Fibroblast of peridontal ligament (primary cell): ENCODE measurements around the gene SLC8A1.
A peak's percentile ranks its signal among the peaks of the same experiment; 100 is the strongest.
"Not testable (repeated sequence)": the region's sequence is repeated elsewhere in the genome, so short reads cannot be mapped to it uniquely, and the experiment has no call there.

Experiments used
- DNase-seq: peaks from one replicate; pipeline ENCODE4 v3.0.0-alpha.2; 2010; ENCODE audit errors: extremely low read depth

Gene SLC8A1

DNA sequence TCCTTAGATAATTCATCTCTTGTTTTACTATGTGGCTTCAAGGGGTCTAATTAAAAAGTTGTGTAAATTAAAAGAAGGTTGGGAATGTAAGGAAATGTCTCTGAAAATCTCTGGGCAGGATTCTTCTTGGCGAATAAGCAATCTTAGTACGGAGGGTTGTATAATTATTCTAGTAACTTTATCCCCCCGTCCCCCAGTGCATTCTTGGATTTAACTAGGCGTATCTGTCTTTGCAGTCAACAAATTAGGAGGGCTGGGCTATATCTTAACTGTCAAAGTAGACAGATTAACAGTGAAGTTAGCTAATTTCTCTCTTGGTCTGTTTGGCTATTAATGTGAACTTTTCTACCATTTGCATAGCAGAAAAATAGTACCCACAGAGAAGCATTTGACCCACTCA, 343.0 kb downstream of the SLC8A1 start:
- DNase-seq = no peak

GRCh38 chr2:40106061-40106460, 345.8 kb downstream of the SLC8A1 start:
- DNase-seq = no peak

- DNase-seq = peak; percentile 93
These were observed 346.3 kb downstream of the SLC8A1 start for GRCh38 chr2:40105593-40105992.

GRCh38 chr2:40103590-40103989, 348.3 kb downstream of the SLC8A1 start:
- DNase-seq = peak; percentile 93

DNA sequence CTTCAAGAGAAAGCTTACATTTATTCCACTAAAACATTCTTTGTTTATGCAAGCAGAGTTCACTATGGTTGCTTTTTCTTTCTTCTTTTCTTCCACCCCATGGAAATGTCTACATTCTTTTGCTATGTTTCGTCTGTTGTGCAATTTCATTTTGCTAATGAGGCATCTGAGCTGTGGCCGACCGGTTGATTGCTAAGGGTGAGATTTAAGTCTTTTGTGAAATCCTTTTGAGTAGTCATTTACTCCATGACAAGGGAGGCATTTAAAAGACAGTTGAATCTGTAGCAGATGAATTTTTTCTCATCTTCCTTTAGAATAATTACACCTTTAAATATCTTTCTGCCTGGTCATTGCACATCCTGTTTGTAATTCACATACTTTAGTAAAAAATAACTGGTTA, 348.7 kb downstream of the SLC8A1 start:
- DNase-seq = peak; percentile 90

DNA sequence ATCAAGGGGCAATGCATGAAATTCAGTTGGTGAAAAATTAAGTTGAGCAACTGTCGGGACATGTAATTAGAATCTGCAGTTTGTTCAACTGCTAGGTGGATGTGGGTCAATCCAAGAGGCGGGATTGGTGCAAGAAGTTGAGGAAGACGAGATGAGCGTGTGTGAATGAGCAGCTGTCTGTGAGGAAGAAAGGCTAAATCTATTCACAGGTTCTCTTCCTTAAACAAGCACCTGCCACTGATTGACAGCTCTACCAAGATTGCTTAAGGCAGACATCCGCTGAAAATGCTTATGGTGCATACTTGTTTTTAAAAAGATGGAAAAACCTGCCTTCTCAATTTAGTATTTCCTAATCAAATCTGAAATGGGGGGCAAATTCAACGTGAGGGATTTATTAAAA, 349.4 kb downstream of the SLC8A1 start:
- no peak for DNase-seq

DNA sequence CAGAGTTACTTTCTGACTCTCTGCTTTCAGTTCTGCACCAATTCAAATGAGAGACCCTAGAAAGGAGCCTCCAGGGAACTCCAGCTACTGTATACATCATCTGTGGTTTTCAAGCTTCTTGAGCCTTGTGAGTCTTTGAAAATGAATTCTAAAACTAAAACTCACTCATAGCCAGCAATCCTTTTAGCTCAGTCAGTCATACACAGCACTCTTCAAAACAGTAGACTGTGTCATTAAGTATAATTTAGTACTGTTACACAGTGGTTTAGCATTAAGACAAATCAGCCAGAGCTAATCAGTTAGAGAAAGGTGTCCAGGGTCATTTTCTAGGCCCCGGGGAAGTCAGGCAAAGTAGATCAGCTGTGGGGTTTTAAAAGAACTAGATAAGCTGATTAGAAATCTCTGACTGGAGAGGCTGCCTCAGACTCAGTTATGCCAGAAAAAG, 350.7 kb downstream of the SLC8A1 start:
- DNase-seq = peak; percentile 91

DNA sequence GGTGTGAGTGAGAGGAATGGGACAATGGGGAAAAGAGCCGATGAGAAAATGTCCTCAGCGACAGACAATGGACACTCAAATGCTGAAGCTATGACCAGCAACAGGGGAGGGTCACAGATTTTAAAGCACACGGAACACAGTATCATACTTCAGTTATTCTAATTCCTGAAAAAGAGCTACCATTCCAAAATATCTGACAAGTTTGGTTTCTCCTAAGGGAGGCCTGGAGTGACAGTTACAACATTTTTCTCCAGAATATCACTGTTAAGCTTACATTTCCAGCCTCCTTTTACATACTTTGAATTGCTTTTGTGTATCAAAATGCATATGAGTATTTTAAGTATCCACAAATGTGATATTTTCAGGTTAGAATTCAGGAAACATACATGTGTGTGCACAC, 351.2 kb downstream of the SLC8A1 start:
- no peak for DNase-seq

- DNase-seq = peak; percentile 44
These were observed 353.0 kb downstream of the SLC8A1 start for GRCh38 chr2:40098786-40099470.

DNA sequence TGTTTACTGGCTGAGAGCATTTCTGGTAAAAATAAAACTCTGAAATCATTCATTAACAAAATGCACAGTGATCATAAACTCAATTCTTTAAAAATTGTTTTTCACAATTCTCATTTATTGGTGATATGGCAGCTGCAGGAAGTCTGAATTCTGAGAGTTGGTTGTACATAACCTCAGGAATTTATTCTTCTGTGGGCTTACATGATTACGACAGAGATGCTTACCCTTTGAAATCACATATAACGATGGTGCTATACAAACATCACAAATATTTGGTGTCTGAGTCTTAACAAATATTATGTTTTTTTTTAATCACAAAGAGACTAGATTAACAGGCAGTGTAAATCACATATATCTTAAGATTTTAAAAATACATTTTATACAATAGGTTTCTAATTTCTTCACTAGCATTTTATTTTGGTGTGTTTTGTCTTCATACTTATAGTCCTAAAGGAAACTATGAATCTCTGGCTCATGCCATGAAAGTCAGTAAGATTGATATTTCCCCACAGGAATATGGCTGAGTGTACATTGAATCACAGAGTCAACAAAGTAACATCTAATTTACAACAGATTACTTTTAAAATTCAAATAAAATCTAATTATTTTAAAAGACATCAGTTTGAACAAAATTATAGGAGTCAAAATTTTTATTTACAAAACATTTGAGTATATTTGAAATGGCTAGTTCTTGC, 354.1 kb downstream of the SLC8A1 start:
- DNase-seq = peak; percentile 87

DNA sequence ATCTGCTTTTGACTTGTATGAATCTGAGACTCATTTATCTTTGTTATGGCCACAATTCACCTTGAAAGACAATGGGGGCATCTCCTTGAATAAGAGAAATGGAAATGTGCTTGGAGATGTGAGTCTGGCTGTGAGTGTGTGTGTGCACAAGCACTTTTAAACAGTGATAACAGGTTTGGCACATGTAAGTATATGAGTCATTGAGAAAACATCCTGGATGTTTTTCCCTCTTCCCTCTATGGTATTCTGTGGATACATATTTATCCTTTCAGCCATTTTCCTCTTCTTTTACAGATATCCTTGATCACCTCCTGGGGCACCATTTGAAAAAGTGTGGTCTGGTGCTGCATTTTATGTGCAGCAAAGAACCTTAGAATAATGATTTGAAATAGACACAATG, 355.5 kb downstream of the SLC8A1 start:
- DNase-seq = peak; percentile 49

DNA sequence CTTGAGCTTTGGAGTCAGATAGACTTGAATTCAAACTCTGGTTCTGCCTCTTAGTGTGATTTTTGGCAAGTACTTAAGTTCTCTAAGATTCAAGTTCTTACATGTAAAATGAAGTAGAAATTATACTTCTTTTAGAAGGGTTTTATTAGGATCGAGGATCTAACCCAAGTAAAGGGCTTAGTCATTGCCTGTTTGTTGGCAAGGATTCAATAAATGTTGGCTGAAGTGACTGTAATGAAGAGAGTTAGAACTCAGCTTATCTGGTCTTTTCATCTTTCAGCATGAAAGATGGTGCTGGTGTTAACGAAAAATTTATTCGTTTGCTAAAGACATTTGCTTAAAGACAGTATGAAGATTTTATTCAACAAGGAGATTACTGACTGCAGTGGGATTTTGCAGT, 356.9 kb downstream of the SLC8A1 start:
- peak; percentile 77 for DNase-seq

DNA sequence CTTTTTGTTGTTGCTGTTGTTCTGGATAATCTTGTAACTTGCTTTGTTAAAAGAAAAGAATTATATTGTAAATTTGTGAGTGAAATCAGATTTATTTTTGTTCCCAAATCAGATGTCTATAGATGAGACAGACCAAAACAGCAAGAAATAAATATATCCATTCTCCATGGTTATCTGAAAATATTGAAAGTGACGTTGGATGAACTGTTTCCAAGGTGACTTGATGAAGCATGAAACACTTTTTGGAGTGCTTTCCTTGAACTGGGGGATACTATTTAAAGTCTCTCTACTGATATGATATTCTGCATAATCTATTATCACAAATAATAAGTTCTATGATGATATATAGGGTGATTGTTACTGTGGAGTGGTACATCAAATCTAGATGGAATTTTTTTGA, 357.4 kb downstream of the SLC8A1 start:
- DNase-seq = no peak

DNA sequence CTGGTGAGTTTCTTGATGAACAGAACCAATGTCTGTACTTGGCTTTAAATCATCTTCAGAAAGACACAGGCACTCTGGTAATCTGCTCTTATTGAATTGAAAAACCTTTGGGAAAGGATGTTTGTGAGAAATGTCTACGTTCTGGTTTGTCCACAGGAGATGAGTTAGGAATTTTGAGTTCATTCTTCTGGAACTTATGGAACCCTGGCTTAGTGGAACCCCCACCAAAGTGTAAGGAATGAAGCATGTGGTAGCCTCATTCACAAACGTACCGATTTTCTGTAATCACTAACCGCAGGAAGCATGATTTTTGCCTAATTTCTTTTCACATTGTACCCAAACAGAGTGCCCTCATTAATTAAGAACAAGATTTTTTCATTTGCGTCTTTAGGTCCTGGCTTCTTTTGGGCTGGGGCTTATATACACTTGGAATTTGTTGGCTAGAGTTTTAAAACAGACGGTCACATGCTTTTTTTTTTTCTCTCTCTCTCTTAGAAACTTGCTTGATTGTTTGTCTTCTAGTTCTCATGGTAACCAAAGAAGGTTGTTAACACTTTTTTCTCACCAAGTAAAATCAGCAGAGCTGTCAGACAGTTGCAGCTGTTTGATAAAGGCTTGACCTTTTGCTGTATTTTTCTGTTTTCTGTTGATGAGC, 358.7 kb downstream of the SLC8A1 start:
- peak; percentile 64 for DNase-seq

DNA sequence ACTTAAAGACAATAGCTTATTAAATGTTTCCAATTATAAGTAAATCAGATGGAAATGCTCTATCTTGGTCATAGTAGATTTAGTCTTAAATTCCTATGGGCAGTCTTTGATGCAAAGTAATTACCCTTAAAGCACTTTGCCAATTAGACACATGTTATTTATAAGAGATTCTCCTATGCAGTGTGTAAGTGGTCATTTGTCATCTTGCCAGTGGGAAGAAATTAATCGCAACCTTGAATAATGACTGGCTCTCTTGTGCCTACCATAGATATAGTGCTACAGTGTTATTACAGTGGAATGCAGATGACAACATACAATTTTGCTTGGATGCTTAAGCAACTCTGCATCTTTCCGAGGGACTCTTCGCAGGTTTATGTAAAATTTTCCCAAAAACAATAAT, 361.8 kb downstream of the SLC8A1 start:
- no peak for DNase-seq

GRCh38 chr2:40087927-40088326, 364.0 kb downstream of the SLC8A1 start:
- no peak for DNase-seq

DNA sequence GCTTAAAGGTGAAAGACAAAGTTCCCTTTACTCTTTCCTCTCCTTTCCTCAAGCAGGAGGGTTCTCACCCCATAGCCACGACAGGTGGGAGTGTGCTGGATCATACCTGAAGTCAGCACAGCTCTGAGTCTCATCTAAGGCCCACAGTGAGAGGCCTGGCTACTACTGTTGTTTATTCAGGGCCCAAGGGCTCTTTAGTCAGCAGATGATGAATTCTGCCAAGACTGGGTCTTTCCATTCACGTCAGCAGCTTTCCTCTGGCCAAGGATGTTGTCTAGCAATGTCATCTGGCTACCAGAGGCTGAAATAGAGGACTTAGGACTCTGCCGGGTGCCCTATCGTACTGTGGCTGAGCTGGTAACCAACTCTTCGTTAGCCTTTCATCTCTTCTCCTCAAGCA, 364.5 kb downstream of the SLC8A1 start:
- DNase-seq = no peak

DNA sequence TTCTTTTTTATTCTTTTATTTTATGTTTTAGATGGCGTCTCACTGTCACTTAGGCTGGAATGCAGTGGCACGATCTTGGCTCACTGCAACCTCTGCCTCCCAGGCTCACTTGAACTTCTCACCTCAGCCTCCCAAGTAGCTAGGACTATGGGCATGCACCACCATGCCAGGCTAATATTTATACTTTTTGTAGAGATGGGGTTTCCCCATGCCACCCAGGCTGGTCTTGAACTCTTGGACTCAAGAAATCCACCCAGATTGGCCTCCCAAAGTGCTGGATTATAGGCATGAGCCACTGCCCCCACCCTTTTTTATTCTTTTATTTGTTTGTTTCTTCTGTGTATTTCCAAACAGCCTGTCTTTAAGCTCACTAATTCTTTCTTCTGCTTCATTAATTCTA, 366.1 kb downstream of the SLC8A1 start:
- no peak for DNase-seq

DNA sequence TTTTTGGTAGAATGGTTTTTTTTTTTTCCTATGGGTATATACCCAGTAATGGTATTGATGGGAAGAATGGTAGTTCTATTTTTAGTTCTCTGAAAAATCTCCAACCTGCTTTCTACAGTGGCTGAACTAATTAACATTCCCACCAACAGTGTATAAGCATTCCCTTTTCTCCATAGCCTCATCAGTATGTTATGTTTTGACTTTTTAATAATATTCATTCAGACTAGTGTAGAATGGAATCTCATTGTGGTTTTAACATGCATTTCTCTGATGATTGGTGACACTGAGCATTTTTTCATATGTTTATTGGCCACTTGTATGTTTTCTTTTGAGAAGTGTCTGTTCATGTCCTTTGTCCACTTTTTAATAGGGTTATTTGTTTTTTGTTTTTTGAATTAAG, 378.6 kb downstream of the SLC8A1 start:
- DNase-seq = not testable (repeated sequence)

DNA sequence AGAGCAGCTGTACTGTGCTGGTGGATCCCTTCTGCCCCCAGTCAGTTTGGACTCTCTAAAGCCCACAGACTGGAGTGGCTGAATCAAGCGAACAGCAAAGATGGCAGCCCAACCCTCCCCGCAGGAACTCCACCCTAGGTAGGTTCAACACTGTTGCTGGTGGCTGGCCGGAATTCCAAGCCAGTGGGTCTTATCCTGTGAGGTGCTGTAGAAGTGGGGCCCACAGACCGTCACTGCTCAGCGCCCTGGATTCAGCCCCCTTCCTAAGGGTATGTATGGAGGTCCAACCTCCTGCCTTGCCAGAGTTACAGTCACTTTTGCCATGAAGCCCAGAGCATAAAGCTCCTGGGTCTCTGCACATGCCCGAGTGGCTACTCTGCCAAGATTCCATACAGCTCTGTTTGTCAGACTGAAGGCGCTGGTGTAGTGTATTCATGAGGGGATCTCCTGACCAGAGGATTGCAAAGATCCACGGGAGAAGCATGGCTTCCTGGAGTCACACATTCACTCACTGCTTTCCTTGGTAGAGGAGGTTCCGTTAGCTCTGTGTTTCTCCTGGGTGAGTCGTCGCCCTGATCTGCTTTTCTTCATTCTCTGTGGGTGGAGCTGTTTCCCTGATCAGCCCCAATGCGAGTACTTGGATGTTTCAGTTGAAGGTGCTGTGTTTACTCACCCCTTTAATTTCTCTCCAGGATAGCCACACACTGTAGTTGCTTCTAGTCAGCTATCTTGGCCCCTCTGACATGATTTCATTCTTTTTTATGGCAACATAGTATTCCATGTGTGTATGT, 379.3 kb downstream of the SLC8A1 start:
- no peak for DNase-seq

GRCh38 chr2:40062381-40062780, 389.5 kb downstream of the SLC8A1 start:
- DNase-seq = no peak

DNA sequence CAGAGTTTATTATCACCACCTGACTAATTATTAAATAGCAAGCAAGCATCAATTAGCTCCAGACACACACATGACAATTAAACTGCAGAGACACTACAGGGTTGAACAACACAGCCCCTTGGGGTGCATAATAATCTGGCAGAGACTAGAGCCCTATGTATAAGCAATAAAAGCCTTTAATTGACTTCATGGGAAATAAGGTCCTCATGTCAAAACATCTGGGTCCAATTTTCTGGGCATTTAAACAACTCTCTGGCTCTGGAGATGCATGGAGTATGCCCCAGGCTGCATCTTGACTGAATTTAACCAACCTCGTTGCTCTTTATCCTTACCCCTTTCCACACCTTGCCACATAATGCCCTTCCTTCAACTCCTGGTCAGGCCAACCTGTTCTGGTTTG, 402.1 kb downstream of the SLC8A1 start:
- DNase-seq = peak; percentile 81
